ENCODE measurements around the gene SLC39A12. TPM values are rescaled to one million over a fixed set of nuclear protein-coding genes. Genes with fewer than 3 reads are reported as not detected.

The SLC39A12 gene
- total RNA-seq, result 1 to 10 TPM in 1 of 8 experiments, under 1 TPM in 2, not detected in 5; 0.10 to 2.1 (median 0.11) TPM

- in situ Hi-C loops (cut with MboI; ENCODE audit: low pct_unique_long_range_greater_than_20kb in 2 of 9, low sequenced_read_pairs in 9 of 9, unreplicated experiment in 9 of 9), result no loop called here
- ATAC-seq (replicated peaks in 6 of 8), result peak in 1 of 8 experiments; percentile 30
- peaks cover 0 to 6% of the 10 kb centered on the region in 2 donors for H3K4me1 ChIP-seq (replicated peaks in 1 of 2)
Observed at GRCh38 chr10:17951868-17952371, at the start of gene SLC39A12. Gene SLC39A12 (plus strand): TSS chr10:17951918. CDS start chr10:17953277, 1,359 bp downstream.

GRCh38 chr10:17904564-17904963, 47.2 kb upstream of the SLC39A12 start:
- no peak overlapping the region for H3K27ac ChIP-seq
- peaks cover 0 to 6% of the 10 kb centered on the region in 2 donors for H3K4me1 ChIP-seq (replicated peaks in 1 of 2)
- 20 to 100% (median 79%) methylated on average over 1 to 2 of the region's 2 CpGs; no CpG with 5 or more reads in 2 of the 10 experiments for WGBS, 10 experiments
- H3K4me3 ChIP-seq, result no peak overlapping the region
- peak in 2 of 8 experiments; percentile 52 to 53 for ATAC-seq (replicated peaks in 6 of 8)
- in situ Hi-C loops (cut with MboI; ENCODE audit: low pct_unique_long_range_greater_than_20kb in 2 of 9, low sequenced_read_pairs in 9 of 9, unreplicated experiment in 9 of 9), result loop anchor here in 3 of 9 experiments (25.0 kb wide), 2 partner anchors 308 to 333 kb away; no protein-coding TSS in a partner anchor

More at GRCh38 chr10:17951868-17952371, at the start of gene SLC39A12:
- H3K4me3 ChIP-seq, result no peak within 1 kb of the TSS
- 0 to 100% (median 68%) methylated on average over 1 to 3 of the region's 3 CpGs for WGBS, 10 experiments
- H3K27ac ChIP-seq, result no peak within 1 kb of the TSS

- no peak for ATAC-seq (replicated peaks in 6 of 8)
- in situ Hi-C loops (cut with MboI; ENCODE audit: low pct_unique_long_range_greater_than_20kb in 2 of 9, low sequenced_read_pairs in 9 of 9, unreplicated experiment in 9 of 9), result loop anchor here in 3 of 9 experiments (25.0 kb wide), 2 partner anchors 307 to 332 kb away; no protein-coding TSS in a partner anchor
- H3K27ac ChIP-seq, result no peak overlapping the region
- no peak overlapping the region for H3K4me3 ChIP-seq
- H3K4me1 ChIP-seq (replicated peaks in 1 of 2), result peaks cover 0 to 6% of the 10 kb centered on the region in 2 donors
- 30 to 100% (median 81%) methylated on average over 2 to 3 of the region's 3 CpGs; no CpG with 5 or more reads in 1 of the 10 experiments for WGBS, 10 experiments
Observed at GRCh38 chr10:17905491-17905890, 46.2 kb upstream of the SLC39A12 start.

GRCh38 chr10:17906002-17906401, 45.7 kb upstream of the SLC39A12 start:
- no peak for ATAC-seq (replicated peaks in 6 of 8)
- H3K4me3 ChIP-seq, result no peak overlapping the region
- H3K4me1 ChIP-seq (replicated peaks in 1 of 2), result peaks cover 0 to 6% of the 10 kb centered on the region in 2 donors
- 0 to 100% (median 65%) methylated on average over 1 of the region's 1 CpG for WGBS, 10 experiments
- in situ Hi-C loops (cut with MboI; ENCODE audit: low pct_unique_long_range_greater_than_20kb in 2 of 9, low sequenced_read_pairs in 9 of 9, unreplicated experiment in 9 of 9), result loop anchor here in 3 of 9 experiments (25.0 kb wide), 2 partner anchors 306 to 331 kb away; no protein-coding TSS in a partner anchor
- no peak overlapping the region for H3K27ac ChIP-seq

GRCh38 chr10:17907641-17908040, 44.1 kb upstream of the SLC39A12 start:
- ATAC-seq (replicated peaks in 6 of 8), result peak in 4 of 8 experiments; percentile 25 to 47 (median 34)
- Histone ChIP-seq H3K4me3 (no peak overlapping the region), H3K4me1 (replicated peaks in 1 of 2) (peaks cover 0 to 6% of the 10 kb centered on the region in 2 donors), H3K27ac (no peak overlapping the region)
- in situ Hi-C loops (cut with MboI; ENCODE audit: low pct_unique_long_range_greater_than_20kb in 2 of 9, low sequenced_read_pairs in 9 of 9, unreplicated experiment in 9 of 9), result loop anchor here in 3 of 9 experiments (25.0 kb wide), 2 partner anchors 305 to 330 kb away; no protein-coding TSS in a partner anchor
- 17 to 85% (median 59%) methylated on average over 1 to 4 of the region's 4 CpGs; no CpG with 5 or more reads in 4 of the 10 experiments for WGBS, 10 experiments

GRCh38 chr10:17910125-17910789, 41.5 kb upstream of the SLC39A12 start:
- H3K27ac ChIP-seq, result no peak overlapping the region
- WGBS, 10 experiments, result 5 to 64% (median 34%) methylated on average over 2 to 12 of the region's 12 CpGs
- peak; percentile 29 to 95 (median 82) for ATAC-seq (replicated peaks in 6 of 8)
- in situ Hi-C loops (cut with MboI; ENCODE audit: low pct_unique_long_range_greater_than_20kb in 2 of 9, low sequenced_read_pairs in 9 of 9, unreplicated experiment in 9 of 9), result loop anchor here in 3 of 9 experiments (25.0 kb wide), 2 partner anchors 302 to 327 kb away; no protein-coding TSS in a partner anchor
- no peak overlapping the region for H3K4me3 ChIP-seq
- peaks cover 0 to 6% of the 10 kb centered on the region in 2 donors for H3K4me1 ChIP-seq (replicated peaks in 1 of 2)

GRCh38 chr10:17912754-17913153, 39.0 kb upstream of the SLC39A12 start:
- 10 to 93% (median 51%) methylated on average over 1 to 4 of the region's 4 CpGs; no CpG with 5 or more reads in 2 of the 10 experiments for WGBS, 10 experiments
- Histone ChIP-seq H3K4me1 (replicated peaks in 1 of 2) (peaks cover 0 to 3% of the 10 kb centered on the region in 2 donors), H3K4me3 (no peak overlapping the region), H3K27ac (no peak overlapping the region)
- no peak for ATAC-seq (replicated peaks in 6 of 8)
- in situ Hi-C loops (cut with MboI; ENCODE audit: low pct_unique_long_range_greater_than_20kb in 2 of 9, low sequenced_read_pairs in 9 of 9, unreplicated experiment in 9 of 9), result loop anchor here in 3 of 9 experiments (25.0 kb wide), 2 partner anchors 300 to 325 kb away; no protein-coding TSS in a partner anchor

- ATAC-seq (replicated peaks in 6 of 8), result no peak
- in situ Hi-C loops (cut with MboI; ENCODE audit: low pct_unique_long_range_greater_than_20kb in 2 of 9, low sequenced_read_pairs in 9 of 9, unreplicated experiment in 9 of 9), result loop anchor here in 3 of 9 experiments (25.0 kb wide), 2 partner anchors 299 to 324 kb away; no protein-coding TSS in a partner anchor
- 40 to 100% (median 83%) methylated on average over 1 to 5 of the region's 5 CpGs; no CpG with 5 or more reads in 1 of the 10 experiments for WGBS, 10 experiments
- Histone ChIP-seq H3K27ac (no peak overlapping the region), H3K4me3 (no peak overlapping the region), H3K4me1 (replicated peaks in 1 of 2) (no peaks in the 10 kb centered on the region)
Observed at GRCh38 chr10:17913604-17914003, 38.1 kb upstream of the SLC39A12 start.

GRCh38 chr10:17914169-17915045, 37.3 kb upstream of the SLC39A12 start:
- in situ Hi-C loops (cut with MboI; ENCODE audit: low pct_unique_long_range_greater_than_20kb in 2 of 9, low sequenced_read_pairs in 9 of 9, unreplicated experiment in 9 of 9), result loop anchor here in 3 of 9 experiments (25.0 kb wide), 2 partner anchors 298 to 323 kb away; no protein-coding TSS in a partner anchor
- no peak overlapping the region for H3K27ac ChIP-seq
- 50 to 100% (median 72%) methylated on average over 1 to 4 of the region's 5 CpGs; no CpG with 5 or more reads in 3 of the 10 experiments for WGBS, 10 experiments

GRCh38 chr10:17915181-17915580, 36.5 kb upstream of the SLC39A12 start:
- in situ Hi-C loops (cut with MboI; ENCODE audit: low pct_unique_long_range_greater_than_20kb in 2 of 9, low sequenced_read_pairs in 9 of 9, unreplicated experiment in 9 of 9), result loop anchor here in 3 of 9 experiments (25.0 kb wide), 2 partner anchors 297 to 322 kb away; no protein-coding TSS in a partner anchor
- H3K4me3 ChIP-seq, result no peak overlapping the region
- 13 to 100% (median 91%) methylated on average over 2 to 4 of the region's 4 CpGs; no CpG with 5 or more reads in 2 of the 10 experiments for WGBS, 10 experiments
- no peak for ATAC-seq (replicated peaks in 6 of 8)
- H3K4me1 ChIP-seq (replicated peaks in 1 of 2), result no peaks in the 10 kb centered on the region
- H3K27ac ChIP-seq, result no peak overlapping the region

More at GRCh38 chr10:17914169-17915045, 37.3 kb upstream of the SLC39A12 start:
- no peaks in the 10 kb centered on the region for H3K4me1 ChIP-seq (replicated peaks in 1 of 2)
- H3K4me3 ChIP-seq, result no peak overlapping the region
- no peak for ATAC-seq (replicated peaks in 6 of 8)

- no peak overlapping the region for H3K27ac ChIP-seq
- no peaks in the 10 kb centered on the region for H3K4me1 ChIP-seq (replicated peaks in 1 of 2)
- peak in 1 of 8 experiments; percentile 40 for ATAC-seq (replicated peaks in 6 of 8)
- H3K4me3 ChIP-seq, result no peak overlapping the region
- in situ Hi-C loops (cut with MboI; ENCODE audit: low pct_unique_long_range_greater_than_20kb in 2 of 9, low sequenced_read_pairs in 9 of 9, unreplicated experiment in 9 of 9), result loop anchor here in 3 of 9 experiments (25.0 kb wide), 2 partner anchors 294 to 319 kb away; no protein-coding TSS in a partner anchor
- 47 to 100% (median 80%) methylated on average over 3 to 9 of the region's 12 CpGs for WGBS, 10 experiments
Observed at GRCh38 chr10:17918187-17918903, 33.4 kb upstream of the SLC39A12 start.

Measured in motor neuron (in vitro differentiated cells).